ENCODE results near the gene MYO18A.

DNA sequence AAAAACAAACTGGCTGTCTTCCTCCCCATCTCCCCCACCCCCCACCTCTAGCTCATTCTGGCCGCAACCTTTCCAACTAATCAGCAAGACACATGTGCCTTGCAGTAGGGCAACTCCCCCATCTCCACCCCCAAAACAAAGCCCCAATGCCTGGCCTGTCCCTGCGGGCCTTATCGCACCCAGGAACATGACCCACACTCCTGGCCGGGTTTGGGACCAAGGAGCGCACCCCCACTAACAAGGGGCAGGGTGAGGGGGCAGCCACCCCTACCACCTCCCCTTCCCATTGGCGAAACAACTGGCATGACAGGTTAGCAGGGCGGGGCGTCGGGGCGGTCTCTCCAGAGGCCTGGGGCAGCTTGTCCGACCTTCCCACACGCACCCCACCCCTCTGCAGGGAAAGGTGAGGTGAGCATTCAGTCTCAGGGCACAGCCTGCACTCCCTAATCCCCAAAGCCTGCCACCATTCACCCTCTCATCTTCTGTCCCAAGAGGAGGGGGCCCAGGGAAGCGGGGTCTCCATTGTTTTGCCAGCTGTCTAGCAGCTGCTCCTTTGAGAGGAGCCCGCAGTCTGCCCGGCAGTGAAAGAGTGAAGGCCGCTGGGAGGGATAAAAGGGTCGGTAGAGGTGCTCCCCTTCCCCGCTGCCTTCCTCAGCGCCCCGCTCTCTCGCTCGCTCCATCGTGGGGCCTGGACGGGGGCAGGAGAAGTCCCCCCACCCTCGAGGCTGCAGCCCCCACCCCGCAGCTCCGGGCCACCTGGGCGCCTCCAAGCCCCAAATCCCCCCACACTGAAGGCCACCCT lies 765 bp downstream of the MYO18A start:
- TF ChIP-seq, protein P1, sequence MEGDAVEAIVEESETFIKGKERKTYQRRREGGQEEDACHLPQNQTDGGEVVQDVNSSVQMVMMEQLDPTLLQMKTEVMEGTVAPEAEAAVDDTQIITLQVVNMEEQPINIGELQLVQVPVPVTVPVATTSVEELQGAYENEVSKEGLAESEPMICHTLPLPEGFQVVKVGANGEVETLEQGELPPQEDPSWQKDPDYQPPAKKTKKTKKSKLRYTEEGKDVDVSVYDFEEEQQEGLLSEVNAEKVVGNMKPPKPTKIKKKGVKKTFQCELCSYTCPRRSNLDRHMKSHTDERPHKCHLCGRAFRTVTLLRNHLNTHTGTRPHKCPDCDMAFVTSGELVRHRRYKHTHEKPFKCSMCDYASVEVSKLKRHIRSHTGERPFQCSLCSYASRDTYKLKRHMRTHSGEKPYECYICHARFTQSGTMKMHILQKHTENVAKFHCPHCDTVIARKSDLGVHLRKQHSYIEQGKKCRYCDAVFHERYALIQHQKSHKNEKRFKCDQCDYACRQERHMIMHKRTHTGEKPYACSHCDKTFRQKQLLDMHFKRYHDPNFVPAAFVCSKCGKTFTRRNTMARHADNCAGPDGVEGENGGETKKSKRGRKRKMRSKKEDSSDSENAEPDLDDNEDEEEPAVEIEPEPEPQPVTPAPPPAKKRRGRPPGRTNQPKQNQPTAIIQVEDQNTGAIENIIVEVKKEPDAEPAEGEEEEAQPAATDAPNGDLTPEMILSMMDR (IDR thresholded peaks at IDR 0.05; ENCODE audit: borderline replicate concordance, extremely low read depth, low read length, poor library complexity, severe bottlenecking): no peak
- no peak for TF ChIP-seq EZH2 (IDR thresholded peaks at IDR 0.05; ENCODE audit: borderline replicate concordance, low read depth, low read length, severe bottlenecking)

Data from DND-41 (cell line).